ENCODE results near the gene LMNTD2.
A peak's percentile ranks its signal among the peaks of the same experiment; 100 is the strongest.
"Not testable (repeated sequence)": the region's sequence is repeated elsewhere in the genome, so short reads cannot be mapped to it uniquely, and the experiment has no call there.

LMNTD2 gene

GRCh38 chr11:535210-535518 lies 25.4 kb downstream of the LMNTD2 start:
- DNase-seq (ENCODE audit: low spot score) = no peak

GRCh38 chr11:534396-535209 lies 25.9 kb downstream of the LMNTD2 start:
- no peak for DNase-seq (ENCODE audit: low spot score)

- no peak for DNase-seq (ENCODE audit: low spot score)
Measured at GRCh38 chr11:533586-534395, 26.7 kb downstream of the LMNTD2 start.

- DNase-seq (ENCODE audit: low spot score) = no peak
Measured at GRCh38 chr11:532986-533585, 27.5 kb downstream of the LMNTD2 start.

GRCh38 chr11:532527-532985 lies 28.0 kb downstream of the LMNTD2 start:
- DNase-seq (ENCODE audit: low spot score) = no peak

- no peak for DNase-seq (ENCODE audit: low spot score)
Measured at GRCh38 chr11:531919-532526, 28.5 kb downstream of the LMNTD2 start.

GRCh38 chr11:530960-531831 lies 29.3 kb downstream of the LMNTD2 start:
- DNase-seq (ENCODE audit: low spot score) = no peak

GRCh38 chr11:529728-530411 lies 30.7 kb downstream of the LMNTD2 start:
- no peak for DNase-seq (ENCODE audit: low spot score)

GRCh38 chr11:528815-529727 lies 31.5 kb downstream of the LMNTD2 start:
- DNase-seq (ENCODE audit: low spot score) = no peak

- no peak for DNase-seq (ENCODE audit: low spot score)
Measured at GRCh38 chr11:528166-528814, 32.2 kb downstream of the LMNTD2 start.

- no peak for DNase-seq (ENCODE audit: low spot score)
Measured at GRCh38 chr11:526192-526591, 34.3 kb downstream of the LMNTD2 start.

- DNase-seq (ENCODE audit: low spot score) = no peak
Measured at GRCh38 chr11:521177-521688, 39.3 kb downstream of the LMNTD2 start.

- DNase-seq (ENCODE audit: low spot score) = no peak
Measured at GRCh38 chr11:520428-521176, 39.9 kb downstream of the LMNTD2 start.

GRCh38 chr11:518463-519202 lies 41.9 kb downstream of the LMNTD2 start:
- DNase-seq (ENCODE audit: low spot score) = peak; percentile 92

GRCh38 chr11:516918-517685 lies 43.4 kb downstream of the LMNTD2 start:
- DNase-seq (ENCODE audit: low spot score) = not testable (repeated sequence)

GRCh38 chr11:516400-516799 lies 44.1 kb downstream of the LMNTD2 start:
- no peak for DNase-seq (ENCODE audit: low spot score)

GRCh38 chr11:515131-515530 lies 45.4 kb downstream of the LMNTD2 start:
- no peak for DNase-seq (ENCODE audit: low spot score)

Data from hematopoietic multipotent progenitor cell treated with erythropoietin and hydrocortisone succinate and interleukin-3 and kit ligand, for 17 days (in vitro differentiated cells).